ENCODE results near the gene TAB3. TPM values are rescaled to one million over a fixed set of nuclear protein-coding genes. Genes with fewer than 3 reads are reported as not detected.

The TAB3 gene
- total RNA-seq, 1 donor from 2014 or later: 20.0 TPM

DNA sequence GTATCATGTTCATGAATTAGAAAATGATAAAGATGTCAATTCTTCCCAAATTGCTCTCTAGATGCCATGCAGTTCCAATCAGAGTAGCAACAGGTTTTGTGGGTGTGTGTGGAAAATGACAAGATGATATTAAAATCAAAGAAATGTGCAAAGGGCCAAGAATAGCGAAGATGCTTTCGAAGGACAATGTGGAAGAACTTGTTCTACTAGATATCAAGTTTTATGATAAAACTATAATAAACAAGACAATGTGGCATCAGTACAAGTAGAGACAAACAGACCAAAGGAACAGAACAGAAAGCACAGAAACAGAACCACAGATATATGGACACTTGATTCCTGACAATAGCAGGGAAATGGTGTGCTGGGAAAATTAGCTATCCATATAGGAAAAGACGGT, 9.0 kb downstream of the TAB3 start:
- no peak for DNase-seq (ENCODE audit: low spot score)
- H3K9me3 Mint-ChIP-seq: no peaks in the 10 kb centered on the region
- no peak overlapping the region for H2AFZ ChIP-seq (replicated peaks)

GRCh38 chrX:30876367-30876766, 12.7 kb downstream of the TAB3 start:
- no peaks in the 10 kb centered on the region for H3K9me3 Mint-ChIP-seq
- Histone ChIP-seq H3K4me3 (no peak overlapping the region), H2AFZ (replicated peaks) (no peak overlapping the region), H3K27ac (no peak overlapping the region), H3K9me3 (ENCODE audit: low read depth) (peaks cover 4% of the 10 kb centered on the region), H3K27me3 (no peaks in the 10 kb centered on the region), H4K20me1 (ENCODE audit: low read depth) (no peaks in the 10 kb centered on the region), H3K9ac (no peak overlapping the region), H3F3A (ENCODE audit: low read depth) (no peaks in the 10 kb centered on the region), H3K79me2 (ENCODE audit: low read depth) (peaks cover 16% of the 10 kb centered on the region), H3K4me2 (no peak overlapping the region), H3K4me1 (peaks cover 3% of the 10 kb centered on the region), H3K36me3 (no peaks in the 10 kb centered on the region)
- no peaks in the 10 kb centered on the region for H3K27me3 Mint-ChIP-seq (ENCODE audit: insufficient read depth, low read depth)
- no peaks in the 10 kb centered on the region for H3K4me1 Mint-ChIP-seq
- H3K36me3 Mint-ChIP-seq: no peaks in the 10 kb centered on the region
- no peak overlapping the region for H3K4me3 Mint-ChIP-seq
- TF ChIP-seq, protein P1, sequence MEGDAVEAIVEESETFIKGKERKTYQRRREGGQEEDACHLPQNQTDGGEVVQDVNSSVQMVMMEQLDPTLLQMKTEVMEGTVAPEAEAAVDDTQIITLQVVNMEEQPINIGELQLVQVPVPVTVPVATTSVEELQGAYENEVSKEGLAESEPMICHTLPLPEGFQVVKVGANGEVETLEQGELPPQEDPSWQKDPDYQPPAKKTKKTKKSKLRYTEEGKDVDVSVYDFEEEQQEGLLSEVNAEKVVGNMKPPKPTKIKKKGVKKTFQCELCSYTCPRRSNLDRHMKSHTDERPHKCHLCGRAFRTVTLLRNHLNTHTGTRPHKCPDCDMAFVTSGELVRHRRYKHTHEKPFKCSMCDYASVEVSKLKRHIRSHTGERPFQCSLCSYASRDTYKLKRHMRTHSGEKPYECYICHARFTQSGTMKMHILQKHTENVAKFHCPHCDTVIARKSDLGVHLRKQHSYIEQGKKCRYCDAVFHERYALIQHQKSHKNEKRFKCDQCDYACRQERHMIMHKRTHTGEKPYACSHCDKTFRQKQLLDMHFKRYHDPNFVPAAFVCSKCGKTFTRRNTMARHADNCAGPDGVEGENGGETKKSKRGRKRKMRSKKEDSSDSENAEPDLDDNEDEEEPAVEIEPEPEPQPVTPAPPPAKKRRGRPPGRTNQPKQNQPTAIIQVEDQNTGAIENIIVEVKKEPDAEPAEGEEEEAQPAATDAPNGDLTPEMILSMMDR (IDR thresholded peaks at IDR 0.05): no peak
- TF ChIP-seq EZH2 (IDR thresholded peaks at IDR 0.05): no peak
- TF ChIP-seq EZH2phosphoT487 (IDR thresholded peaks at IDR 0.05): no peak
- no peak for DNase-seq (ENCODE audit: low spot score)
- no peak overlapping the region for H3K27ac Mint-ChIP-seq

More for the DNA sequence above, 9.0 kb downstream of the TAB3 start:
- Histone ChIP-seq H3K4me2 (no peak overlapping the region), H3K9me3 (ENCODE audit: low read depth) (peaks cover 4% of the 10 kb centered on the region), H3K27ac (no peak overlapping the region), H3K9ac (no peak overlapping the region), H3K27me3 (no peaks in the 10 kb centered on the region), H3K4me1 (no peaks in the 10 kb centered on the region), H3F3A (ENCODE audit: low read depth) (no peaks in the 10 kb centered on the region), H4K20me1 (ENCODE audit: low read depth) (no peaks in the 10 kb centered on the region), H3K36me3 (no peaks in the 10 kb centered on the region), H3K79me2 (ENCODE audit: low read depth) (peaks cover 38% of the 10 kb centered on the region), H3K4me3 (no peak overlapping the region)
- Mint-ChIP-seq H3K36me3 (no peaks in the 10 kb centered on the region), H3K4me3 (no peak overlapping the region), H3K27ac (no peak overlapping the region), H3K27me3 (ENCODE audit: insufficient read depth, low read depth) (no peaks in the 10 kb centered on the region), H3K4me1 (no peaks in the 10 kb centered on the region)
- TF ChIP-seq, protein P1 (IDR thresholded peaks at IDR 0.05): no peak
- TF ChIP-seq EZH2phosphoT487 (IDR thresholded peaks at IDR 0.05) (no peak), EZH2 (IDR thresholded peaks at IDR 0.05) (no peak)

DNA sequence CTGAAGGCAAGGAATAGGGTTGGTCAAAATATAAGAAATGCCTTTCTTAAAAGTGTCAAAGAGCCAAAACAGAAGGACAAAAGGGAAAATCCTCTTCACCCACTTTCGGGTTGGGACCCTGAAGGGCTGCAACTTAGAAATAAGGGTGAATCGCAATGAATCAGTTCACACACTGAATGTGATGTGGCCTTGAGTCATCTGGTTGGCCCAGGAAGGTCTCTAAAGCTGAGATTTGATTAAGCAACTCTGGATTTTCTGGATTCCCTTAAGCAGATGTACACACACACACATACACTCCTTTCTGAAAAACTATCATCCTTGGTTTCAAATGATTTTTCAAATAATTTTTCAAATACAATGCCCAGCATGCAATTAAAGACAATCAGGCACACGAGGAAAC, 13.1 kb downstream of the TAB3 start:
- Histone ChIP-seq H3K9ac (no peak overlapping the region), H3K4me2 (no peak overlapping the region), H3K27me3 (no peaks in the 10 kb centered on the region), H3K4me1 (peaks cover 3% of the 10 kb centered on the region), H3K36me3 (no peaks in the 10 kb centered on the region), H3K4me3 (no peak overlapping the region), H3K9me3 (ENCODE audit: low read depth) (peaks cover 3% of the 10 kb centered on the region), H3F3A (ENCODE audit: low read depth) (no peaks in the 10 kb centered on the region), H4K20me1 (ENCODE audit: low read depth) (no peaks in the 10 kb centered on the region), H3K79me2 (ENCODE audit: low read depth) (peaks cover 14% of the 10 kb centered on the region), H3K27ac (no peak overlapping the region), H2AFZ (replicated peaks) (no peak overlapping the region)
- Mint-ChIP-seq H3K36me3 (no peaks in the 10 kb centered on the region), H3K27ac (no peak overlapping the region), H3K27me3 (ENCODE audit: insufficient read depth, low read depth) (no peaks in the 10 kb centered on the region), H3K4me3 (no peak overlapping the region), H3K9me3 (no peaks in the 10 kb centered on the region), H3K4me1 (no peaks in the 10 kb centered on the region)
- no peak for DNase-seq (ENCODE audit: low spot score)
- TF ChIP-seq, protein P1 (IDR thresholded peaks at IDR 0.05): no peak
- TF ChIP-seq EZH2phosphoT487 (IDR thresholded peaks at IDR 0.05) (no peak), EZH2 (IDR thresholded peaks at IDR 0.05) (no peak)
